Ascending aorta (tissue), 2 donors: Measurements from ENCODE around the gene ZCCHC4. TPM values are rescaled to one million over a fixed set of nuclear protein-coding genes. Genes with fewer than 3 reads are reported as not detected.

Source experiments
- DNase-seq, 2 donors: peaks; one replicate each; pipeline ENCODE4 v3.0.0-alpha.2; 2019; ENCODE audit warnings: low spot score in 2 of 2
- H3K27ac ChIP-seq, 2 donors: fragments of 200-600 bp; sonication (generic); one replicate each; pipeline ENCODE4 v1.5.1; 2016 to 2017; ENCODE audit warnings: mild to moderate bottlenecking in 1 of 2
- H3K27me3 ChIP-seq: fragments of 200-600 bp; sonication (generic); one replicate; pipeline ENCODE4 v1.5.1; 2017
- H3K36me3 ChIP-seq, 2 donors: fragments of 200-600 bp; sonication (generic); one replicate each; pipeline ENCODE4 v1.5.1; 2016
- H3K4me1 ChIP-seq, 2 donors: fragments of 200-600 bp; sonication (generic); one replicate each; pipeline ENCODE4 v1.5.1; 2016 to 2017; ENCODE audit warnings: mild to moderate bottlenecking in 1 of 2
- H3K4me3 ChIP-seq, 2 donors: fragments of 200-600 bp; sonication (generic); one replicate each; pipeline ENCODE4 v1.5.1; 2016 to 2017; ENCODE audit warnings: mild to moderate bottlenecking in 1 of 2
- H3K9me3 ChIP-seq, 2 donors: fragments of 200-600 bp; sonication (generic); one replicate each; pipeline ENCODE4 v1.5.1; 2016
- CTCF ChIP-seq, 3 experiments: fragments of 200-600 bp in 2 of 3; fragments of 450-650 bp in 1 of 3; sonication (generic) in 2 of 3; IDR thresholded peaks; one replicate each; pipeline ENCODE4 v1.5.1; 2016 to 2019; ENCODE audit warnings: antibody characterized with exemption in 3 of 3, mild to moderate bottlenecking in 1 of 3, moderate library complexity in 1 of 3
- intact Hi-C: fragments of 100-400 bp; cut with DNase I; formaldehyde crosslinking; loops from one replicate; pipeline ENCODE4 v1.15.1; 2023
- total RNA-seq: library from RNA; depleted of rRNA; stranded (reverse); fragments of >200 nt; gene quantifications from one replicate; pipeline ENCODE4 v1.1.0, GENCODE V29; 2016

Gene ZCCHC4
- total RNA-seq, 1 donor from 2014 or later: 1.7 TPM

GRCh38 chr4:25346913-25347312, 34.3 kb downstream of the ZCCHC4 start:
- H3K4me1 ChIP-seq: no peaks in the 10 kb centered on the region
- DNase-seq: no peak

GRCh38 chr4:25347473-25347872, 34.9 kb downstream of the ZCCHC4 start:
- Histone ChIP-seq H3K9me3 (no peaks in the 10 kb centered on the region), H3K36me3 (peaks cover 0 to 3% of the 10 kb centered on the region in 2 donors), H3K27me3 (no peaks in the 10 kb centered on the region), H3K27ac (no peak overlapping the region), H3K4me1 (no peaks in the 10 kb centered on the region), H3K4me3 (no peak overlapping the region)
- no peak for TF ChIP-seq CTCF (IDR thresholded peaks at IDR 0.05)
- intact Hi-C loops: no loop called here
- no peak for DNase-seq

More at GRCh38 chr4:25346913-25347312, 34.3 kb downstream of the ZCCHC4 start:
- intact Hi-C loops: no loop called here
- H3K9me3 ChIP-seq: no peaks in the 10 kb centered on the region
- peaks cover 0 to 3% of the 10 kb centered on the region in 2 donors for H3K36me3 ChIP-seq
- H3K27me3 ChIP-seq: no peaks in the 10 kb centered on the region
- no peak for TF ChIP-seq CTCF (IDR thresholded peaks at IDR 0.05)
- H3K27ac ChIP-seq: no peak overlapping the region
- H3K4me3 ChIP-seq: no peak overlapping the region

- Histone ChIP-seq H3K4me1 (no peaks in the 10 kb centered on the region), H3K27ac (no peak overlapping the region), H3K27me3 (no peaks in the 10 kb centered on the region), H3K36me3 (peaks cover 0 to 3% of the 10 kb centered on the region in 2 donors), H3K9me3 (no peaks in the 10 kb centered on the region), H3K4me3 (no peak overlapping the region)
- TF ChIP-seq CTCF (IDR thresholded peaks at IDR 0.05): no peak
- no peak for DNase-seq
- intact Hi-C loops: no loop called here
Measured at GRCh38 chr4:25347971-25348370, 35.4 kb downstream of the ZCCHC4 start.

GRCh38 chr4:25350561-25350960, 38.0 kb downstream of the ZCCHC4 start:
- TF ChIP-seq CTCF (IDR thresholded peaks at IDR 0.05): no peak
- H3K27me3 ChIP-seq: no peaks in the 10 kb centered on the region
- intact Hi-C loops: no loop called here
- no peaks in the 10 kb centered on the region for H3K4me1 ChIP-seq
- H3K9me3 ChIP-seq: no peaks in the 10 kb centered on the region
- DNase-seq: no peak
- no peak overlapping the region for H3K4me3 ChIP-seq
- peaks cover 0 to 3% of the 10 kb centered on the region in 2 donors for H3K36me3 ChIP-seq
- H3K27ac ChIP-seq: no peak overlapping the region

GRCh38 chr4:25351777-25352416, 39.3 kb downstream of the ZCCHC4 start:
- peaks cover 0 to 3% of the 10 kb centered on the region in 2 donors for H3K36me3 ChIP-seq
- H3K4me3 ChIP-seq: no peak overlapping the region
- no peaks in the 10 kb centered on the region for H3K27me3 ChIP-seq
- no peak overlapping the region for H3K27ac ChIP-seq
- no peak for DNase-seq
- no peak for TF ChIP-seq CTCF (IDR thresholded peaks at IDR 0.05)
- H3K9me3 ChIP-seq: no peaks in the 10 kb centered on the region
- no peaks in the 10 kb centered on the region for H3K4me1 ChIP-seq
- intact Hi-C loops: no loop called here

GRCh38 chr4:25356068-25356467, 43.5 kb downstream of the ZCCHC4 start:
- Histone ChIP-seq H3K9me3 (no peaks in the 10 kb centered on the region), H3K4me3 (no peak overlapping the region), H3K27me3 (no peaks in the 10 kb centered on the region), H3K27ac (no peak overlapping the region), H3K4me1 (no peaks in the 10 kb centered on the region), H3K36me3 (no peaks in the 10 kb centered on the region)
- intact Hi-C loops: no loop called here
- no peak for DNase-seq
- TF ChIP-seq CTCF (IDR thresholded peaks at IDR 0.05): no peak
